ENCODE measurements around the gene LRRC14B. TPM values are rescaled to one million over a fixed set of nuclear protein-coding genes. Genes with fewer than 3 reads are reported as not detected.
"Not testable (repeated sequence)": the region's sequence is repeated elsewhere in the genome, so short reads cannot be mapped to it uniquely, and the experiment has no call there.

Gene LRRC14B
- total RNA-seq, 1 experiment from 2014 or later: not detected

GRCh38 chr5:231661-232060 lies 40.4 kb downstream of the LRRC14B start:
- no peak for DNase-seq (ENCODE audit: extremely low read depth, low read depth)

GRCh38 chr5:233426-233825 lies 42.1 kb downstream of the LRRC14B start:
- DNase-seq (ENCODE audit: extremely low read depth, low read depth): not testable (repeated sequence)

- no peak for DNase-seq (ENCODE audit: extremely low read depth, low read depth)
Measured at GRCh38 chr5:234450-234849, 43.2 kb downstream of the LRRC14B start.

- not testable (repeated sequence) for DNase-seq (ENCODE audit: extremely low read depth, low read depth)
Measured at GRCh38 chr5:235527-235926, 44.2 kb downstream of the LRRC14B start.

- not testable (repeated sequence) for DNase-seq (ENCODE audit: extremely low read depth, low read depth)
Measured at GRCh38 chr5:237931-238330, 46.6 kb downstream of the LRRC14B start.

- not testable (repeated sequence) for DNase-seq (ENCODE audit: extremely low read depth, low read depth)
Measured at GRCh38 chr5:240550-240949, 49.3 kb downstream of the LRRC14B start.

- not testable (repeated sequence) for DNase-seq (ENCODE audit: extremely low read depth, low read depth)
Measured at GRCh38 chr5:241045-241669, 49.9 kb downstream of the LRRC14B start.

GRCh38 chr5:243683-244367 lies 52.5 kb downstream of the LRRC14B start:
- not testable (repeated sequence) for DNase-seq (ENCODE audit: extremely low read depth, low read depth)

GRCh38 chr5:245717-246116 lies 54.4 kb downstream of the LRRC14B start:
- DNase-seq (ENCODE audit: extremely low read depth, low read depth): not testable (repeated sequence)

Small RNA genes lying within 50 kb of the gene (small RNA-seq; reads per million reads assigned to genes)
- gene RF00019: 0 reads per million in 2 experiments

Other genes with a start within 250 kb of the LRRC14B start
- not detected in 2 replicates for gene PLEKHG4B, start 99.3 kb upstream of the LRRC14B start, total RNA-seq (2014; rRNA removed; shearing (Covaris generic))
- gene CCDC127, start 26.7 kb downstream of the LRRC14B start, total RNA-seq (2014; rRNA removed; shearing (Covaris generic)): 4.3 and 4.4 TPM in 2 replicates
- 89.9 and 95.3 TPM in 2 replicates for gene SDHA, start 26.8 kb downstream of the LRRC14B start, total RNA-seq (2014; rRNA removed; shearing (Covaris generic))
- 168 and 179 TPM in 2 replicates for gene PDCD6, start 80.2 kb downstream of the LRRC14B start, total RNA-seq (2014; rRNA removed; shearing (Covaris generic))
- 3.2 and 3.7 TPM in 2 replicates for gene AHRR, start 130.2 kb downstream of the LRRC14B start, total RNA-seq (2014; rRNA removed; shearing (Covaris generic))